Neural progenitor cell (in vitro differentiated cells): ENCODE measurements around the gene HLA-DPB1. TPM values are rescaled to one million over a fixed set of nuclear protein-coding genes. Genes with fewer than 3 reads are reported as not detected.
"Not testable (repeated sequence)": the region's sequence is repeated elsewhere in the genome, so short reads cannot be mapped to it uniquely, and the experiment has no call there.

Source experiments
- DNase-seq: peaks from one replicate; pipeline ENCODE4 v3.0.0-alpha.2; 2016; ENCODE audit warnings: low spot score
- H2AFZ ChIP-seq: fragments of 200-600 bp; sonication (generic); replicated peaks from 2 replicates; pipeline ENCODE4 v1.6.1; 2016; ENCODE audit warnings: antibody characterized with exemption
- H3F3A ChIP-seq: fragments of 200-600 bp; sonication (generic); 2 replicates; pipeline ENCODE4 v1.6.1; 2016; ENCODE audit warnings: antibody characterized with exemption, low read depth
- H3K27ac ChIP-seq: fragments of 200-600 bp; sonication (generic); 2 replicates; pipeline ENCODE4 v1.5.1; 2016; ENCODE audit warnings: mild to moderate bottlenecking
- H3K27me3 ChIP-seq: fragments of 200-600 bp; sonication (generic); 2 replicates; pipeline ENCODE4 v1.6.1; 2016; ENCODE audit warnings: mild to moderate bottlenecking, moderate library complexity
- H3K36me3 ChIP-seq: fragments of 200-600 bp; sonication (generic); 2 replicates; pipeline ENCODE4 v1.5.1; 2016
- H3K4me1 ChIP-seq: fragments of 200-600 bp; sonication (generic); 2 replicates; pipeline ENCODE4 v1.6.1; 2016; ENCODE audit warnings: mixed run types
- H3K4me2 ChIP-seq: fragments of 200-600 bp; sonication (generic); 2 replicates; pipeline ENCODE4 v1.6.1; 2016
- H3K4me3 ChIP-seq: fragments of 200-600 bp; sonication (generic); 2 replicates; pipeline ENCODE4 v1.5.1; 2016
- H3K79me2 ChIP-seq: fragments of 200-600 bp; sonication (generic); 2 replicates; pipeline ENCODE4 v1.6.1; 2016; ENCODE audit warnings: low read depth
- H3K9ac ChIP-seq: fragments of 200-600 bp; sonication (generic); 2 replicates; pipeline ENCODE4 v1.6.1; 2016
- H3K9me3 ChIP-seq: fragments of 200-600 bp; sonication (generic); 2 replicates; pipeline ENCODE4 v1.5.1; 2016; ENCODE audit warnings: low read depth
- H4K20me1 ChIP-seq: fragments of 200-600 bp; sonication (generic); 2 replicates; pipeline ENCODE4 v1.6.1; 2016; ENCODE audit warnings: low read depth
- H3K27ac Mint-ChIP-seq: 3 replicates; pipeline ENCODE4 v1.8.0; 2021; ENCODE audit warnings: mixed read lengths
- H3K27me3 Mint-ChIP-seq: 2 replicates; pipeline ENCODE4 v1.8.0; 2022; ENCODE audit warnings: low read depth, mild to moderate bottlenecking, inconsistent platforms, moderate library complexity, mixed read lengths; ENCODE audit not compliant: insufficient read depth
- H3K36me3 Mint-ChIP-seq: 3 replicates; pipeline ENCODE4 v1.8.0; 2021; ENCODE audit warnings: mixed read lengths
- H3K4me1 Mint-ChIP-seq: 3 replicates; pipeline ENCODE4 v1.8.0; 2021; ENCODE audit warnings: mixed read lengths
- H3K4me3 Mint-ChIP-seq: 3 replicates; pipeline ENCODE4 v1.8.0; 2021; ENCODE audit warnings: mild to moderate bottlenecking, moderate library complexity, mixed read lengths
- H3K9me3 Mint-ChIP-seq: 3 replicates; pipeline ENCODE4 v1.8.0; 2020; ENCODE audit warnings: mixed read lengths
- CTCF ChIP-seq: fragments of 200-600 bp; sonication (generic); IDR thresholded peaks from 2 replicates; pipeline ENCODE4 v1.5.1; 2017; ENCODE audit warnings: antibody characterized with exemption, mild to moderate bottlenecking
- EZH2 ChIP-seq: fragments of 200-600 bp; sonication (generic); IDR thresholded peaks from 2 replicates; pipeline ENCODE4 v1.6.1; 2017; ENCODE audit warnings: antibody characterized with exemption, mild to moderate bottlenecking, moderate library complexity
- EZH2phosphoT487 ChIP-seq: fragments of 200-600 bp; sonication (generic); IDR thresholded peaks from 2 replicates; pipeline ENCODE4 v1.6.1; 2017; ENCODE audit warnings: antibody characterized with exemption
- total RNA-seq: library from RNA; depleted of rRNA; stranded (reverse); fragments of >200 nt; gene quantifications from 2 replicates; pipeline ENCODE4 v1.2.3, GENCODE V29; 2015; ENCODE audit warnings: low replicate concordance

The HLA-DPB1 gene
- total RNA-seq, 1 donor from 2014 or later, result 8.0 TPM

GRCh38 chr6:33052627-33053026 lies 23.2 kb upstream of the HLA-DPB1 start:
- H3K4me3 ChIP-seq, result no peak overlapping the region
- no peak for DNase-seq
- H3K9me3 ChIP-seq, result no peaks in the 10 kb centered on the region
- peaks cover 10% of the 10 kb centered on the region for H3K4me1 Mint-ChIP-seq
- H3K27ac Mint-ChIP-seq, result no peak overlapping the region
- no peak overlapping the region for H3K27ac ChIP-seq
- no peaks in the 10 kb centered on the region for H3K36me3 Mint-ChIP-seq
- H3K79me2 ChIP-seq, result no peaks in the 10 kb centered on the region
- H3K4me1 ChIP-seq, result peaks cover 7% of the 10 kb centered on the region
- peaks cover 13% of the 10 kb centered on the region for H3K9me3 Mint-ChIP-seq
- H3K36me3 ChIP-seq, result no peaks in the 10 kb centered on the region
- H4K20me1 ChIP-seq, result no peaks in the 10 kb centered on the region
- H3K4me2 ChIP-seq, result no peak overlapping the region
- H3K4me3 Mint-ChIP-seq, result no peak overlapping the region
- no peak overlapping the region for H3K9ac ChIP-seq
- no peak for TF ChIP-seq EZH2
- no peaks in the 10 kb centered on the region for H3F3A ChIP-seq
- no peak overlapping the region for H2AFZ ChIP-seq
- H3K27me3 ChIP-seq, result no peaks in the 10 kb centered on the region
- H3K27me3 Mint-ChIP-seq, result peaks cover 5% of the 10 kb centered on the region

- TF ChIP-seq CTCF, result no peak
- no peak for TF ChIP-seq EZH2
- TF ChIP-seq EZH2phosphoT487, result no peak
- Mint-ChIP-seq H3K4me1 (peaks cover 10% of the 10 kb centered on the region), H3K27me3 (peaks cover 4% of the 10 kb centered on the region), H3K27ac (no peak overlapping the region), H3K4me3 (no peak overlapping the region), H3K9me3 (peaks cover 13% of the 10 kb centered on the region), H3K36me3 (no peaks in the 10 kb centered on the region)
- Histone ChIP-seq H3K4me2 (no peak overlapping the region), H3K27ac (no peak overlapping the region), H3K36me3 (no peaks in the 10 kb centered on the region), H2AFZ (no peak overlapping the region), H3K79me2 (no peaks in the 10 kb centered on the region), H3F3A (no peaks in the 10 kb centered on the region), H3K9ac (no peak overlapping the region), H3K9me3 (no peaks in the 10 kb centered on the region), H3K27me3 (no peaks in the 10 kb centered on the region), H3K4me1 (peaks cover 7% of the 10 kb centered on the region), H4K20me1 (no peaks in the 10 kb centered on the region), H3K4me3 (no peak overlapping the region)
- no peak for DNase-seq
These were observed 22.6 kb upstream of the HLA-DPB1 start for GRCh38 chr6:33053230-33053629.

GRCh38 chr6:33057222-33058150 lies 18.3 kb upstream of the HLA-DPB1 start:
- Histone ChIP-seq H3K27me3 (no peaks in the 10 kb centered on the region), H4K20me1 (no peaks in the 10 kb centered on the region), H3K4me3 (no peak overlapping the region), H3K9ac (no peak overlapping the region), H3K9me3 (no peaks in the 10 kb centered on the region), H2AFZ (no peak overlapping the region), H3K4me1 (no peaks in the 10 kb centered on the region), H3F3A (no peaks in the 10 kb centered on the region), H3K4me2 (no peak overlapping the region), H3K36me3 (no peaks in the 10 kb centered on the region), H3K79me2 (no peaks in the 10 kb centered on the region), H3K27ac (no peak overlapping the region)
- Mint-ChIP-seq H3K9me3 (peaks cover 11% of the 10 kb centered on the region), H3K27me3 (peaks cover 4% of the 10 kb centered on the region), H3K27ac (no peak overlapping the region), H3K4me3 (no peak overlapping the region), H3K4me1 (no peaks in the 10 kb centered on the region), H3K36me3 (no peaks in the 10 kb centered on the region)
- DNase-seq, result no peak
- TF ChIP-seq EZH2phosphoT487 (no peak), EZH2 (no peak), CTCF (no peak)

- Mint-ChIP-seq H3K27ac (no peak overlapping the region), H3K36me3 (no peaks in the 10 kb centered on the region), H3K27me3 (peaks cover 2% of the 10 kb centered on the region), H3K4me1 (no peaks in the 10 kb centered on the region), H3K9me3 (peaks cover 7% of the 10 kb centered on the region), H3K4me3 (no peak overlapping the region)
- no peaks in the 10 kb centered on the region for H3K79me2 ChIP-seq
- no peaks in the 10 kb centered on the region for H4K20me1 ChIP-seq
- no peaks in the 10 kb centered on the region for H3F3A ChIP-seq
- no peak overlapping the region for H3K9ac ChIP-seq
- no peak overlapping the region for H3K27ac ChIP-seq
- no peaks in the 10 kb centered on the region for H3K4me1 ChIP-seq
- H3K36me3 ChIP-seq, result no peaks in the 10 kb centered on the region
- no peaks in the 10 kb centered on the region for H3K27me3 ChIP-seq
- H2AFZ ChIP-seq, result no peak overlapping the region
- DNase-seq, result no peak
- H3K9me3 ChIP-seq, result no peaks in the 10 kb centered on the region
- no peak overlapping the region for H3K4me3 ChIP-seq
- no peak overlapping the region for H3K4me2 ChIP-seq
- no peak for TF ChIP-seq EZH2
- no peak for TF ChIP-seq EZH2phosphoT487
- TF ChIP-seq CTCF, result no peak
These were observed 13.8 kb upstream of the HLA-DPB1 start for GRCh38 chr6:33061987-33062386.

GRCh38 chr6:33063435-33063834 lies 12.4 kb upstream of the HLA-DPB1 start:
- H3K4me1 Mint-ChIP-seq, H3K9ac ChIP-seq, H2AFZ ChIP-seq, H3K4me3 ChIP-seq, H3F3A ChIP-seq, H3K9me3 Mint-ChIP-seq, H3K4me1 ChIP-seq, H3K27ac Mint-ChIP-seq, DNase-seq, H3K27ac ChIP-seq, H3K79me2 ChIP-seq, H4K20me1 ChIP-seq, H3K4me3 Mint-ChIP-seq, H3K36me3 Mint-ChIP-seq, H3K36me3 ChIP-seq, H3K27me3 Mint-ChIP-seq, H3K4me2 ChIP-seq, H3K9me3 ChIP-seq, H3K27me3 ChIP-seq: not testable (repeated sequence)
